ENCODE results near the gene ATP5PB.

- TF ChIP-seq, protein P1, sequence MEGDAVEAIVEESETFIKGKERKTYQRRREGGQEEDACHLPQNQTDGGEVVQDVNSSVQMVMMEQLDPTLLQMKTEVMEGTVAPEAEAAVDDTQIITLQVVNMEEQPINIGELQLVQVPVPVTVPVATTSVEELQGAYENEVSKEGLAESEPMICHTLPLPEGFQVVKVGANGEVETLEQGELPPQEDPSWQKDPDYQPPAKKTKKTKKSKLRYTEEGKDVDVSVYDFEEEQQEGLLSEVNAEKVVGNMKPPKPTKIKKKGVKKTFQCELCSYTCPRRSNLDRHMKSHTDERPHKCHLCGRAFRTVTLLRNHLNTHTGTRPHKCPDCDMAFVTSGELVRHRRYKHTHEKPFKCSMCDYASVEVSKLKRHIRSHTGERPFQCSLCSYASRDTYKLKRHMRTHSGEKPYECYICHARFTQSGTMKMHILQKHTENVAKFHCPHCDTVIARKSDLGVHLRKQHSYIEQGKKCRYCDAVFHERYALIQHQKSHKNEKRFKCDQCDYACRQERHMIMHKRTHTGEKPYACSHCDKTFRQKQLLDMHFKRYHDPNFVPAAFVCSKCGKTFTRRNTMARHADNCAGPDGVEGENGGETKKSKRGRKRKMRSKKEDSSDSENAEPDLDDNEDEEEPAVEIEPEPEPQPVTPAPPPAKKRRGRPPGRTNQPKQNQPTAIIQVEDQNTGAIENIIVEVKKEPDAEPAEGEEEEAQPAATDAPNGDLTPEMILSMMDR (IDR thresholded peaks at IDR 0.05; ENCODE audit: low read length) = no peak
- no peak for TF ChIP-seq EZH2 (optimal IDR thresholded peaks at IDR 0.05; ENCODE audit: low read depth, low read length)
Measured at GRCh38 chr1:111496398-111496797, 47.1 kb downstream of the ATP5PB start.
